GM18520 (cell line): ENCODE results near the gene IL17REL.

Experiments used
- ATAC-seq: cut with Tn5 transposase; IDR thresholded peaks from one replicate; pipeline ENCODE4 v1.9.1; 2021; ENCODE audit not compliant: unreplicated experiment

The IL17REL gene

DNA sequence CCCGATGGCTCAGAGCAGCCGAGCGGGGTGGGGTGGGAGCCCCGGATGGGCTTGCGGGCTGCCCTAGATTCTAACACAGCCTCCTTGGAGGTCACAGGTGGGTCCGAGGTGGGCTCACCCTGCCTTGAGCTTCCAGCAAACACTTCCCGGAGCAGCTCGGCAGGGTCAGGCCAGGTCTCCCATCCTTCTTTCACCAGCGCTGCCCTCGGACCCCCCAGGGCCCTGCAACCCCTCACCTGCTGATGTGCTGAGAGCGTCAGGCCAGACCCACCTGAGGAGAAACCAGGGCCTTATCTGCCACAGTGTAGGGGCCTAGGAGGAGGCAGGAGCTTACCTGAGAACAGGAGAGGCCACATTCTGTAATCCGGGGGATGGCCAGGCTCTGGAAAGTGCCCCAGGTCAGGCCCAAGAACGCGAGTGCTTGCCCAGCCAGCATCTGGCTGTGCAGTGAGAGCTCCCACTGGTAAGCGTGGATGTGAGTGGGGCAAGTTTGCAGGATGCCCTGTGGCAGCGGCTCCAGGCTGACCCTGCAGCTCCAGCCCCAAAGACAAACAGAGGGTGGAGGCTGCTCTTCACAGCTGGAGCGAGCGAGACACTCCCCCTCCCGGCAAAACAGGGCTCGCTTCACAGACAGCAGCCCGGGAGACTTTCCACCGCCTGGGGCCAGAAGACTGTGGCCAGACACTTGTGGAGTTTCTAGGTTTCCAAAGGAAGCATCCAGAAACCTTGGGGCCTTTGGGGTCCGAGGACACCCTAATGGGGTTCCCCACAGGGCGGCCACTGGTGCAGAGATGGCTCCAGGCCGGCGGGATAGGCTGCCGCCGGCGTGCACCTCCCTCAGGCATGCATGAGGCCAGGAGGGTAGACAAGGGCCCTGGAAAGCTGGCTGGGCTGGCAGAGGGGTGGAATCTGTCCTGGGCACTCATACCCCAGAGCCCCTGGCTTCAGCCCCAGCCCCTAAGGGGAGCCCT lies at the start of gene IL17REL:
Gene IL17REL (minus strand): TSS at position 555 of the 971 bp plus-strand sequence. CDS start 119 bp downstream, at position 436.
- no peak for ATAC-seq

GRCh38 chr22:50061824-50062355 lies 49.3 kb upstream of the IL17REL start:
- no peak for ATAC-seq

DNA sequence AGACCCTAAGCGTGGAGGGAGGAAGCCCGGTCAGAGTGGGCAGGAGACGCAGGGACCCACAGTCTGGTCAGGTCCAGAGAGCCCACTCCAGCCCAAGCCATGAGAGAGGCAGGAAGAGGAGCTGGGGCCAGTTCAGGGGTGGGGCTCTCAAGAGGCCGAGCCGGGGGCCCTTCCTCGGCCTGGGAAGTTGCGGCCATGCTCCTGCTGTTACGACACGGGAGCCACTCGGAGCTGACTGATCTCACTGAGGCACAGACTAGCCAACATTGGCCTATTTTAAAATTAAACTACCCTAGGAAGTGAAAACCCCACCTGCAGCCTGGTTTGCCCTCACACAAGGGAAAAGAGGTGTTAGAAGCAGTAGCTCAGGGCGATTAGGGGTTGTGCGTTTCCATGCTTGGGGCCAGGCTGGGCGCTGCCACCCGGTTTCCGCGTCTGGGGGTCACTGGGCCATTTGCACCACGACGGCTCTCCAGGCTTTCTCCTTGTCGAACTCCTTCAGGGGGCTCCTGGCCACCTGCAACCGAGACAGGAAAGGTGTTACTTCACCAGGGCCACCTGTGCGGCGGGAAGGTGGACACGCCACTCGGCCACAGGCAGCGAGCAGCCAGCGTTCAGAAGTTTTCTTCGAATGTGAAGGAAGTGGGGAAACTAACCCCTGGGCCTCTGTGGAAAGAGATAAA lies 48.7 kb upstream of the IL17REL start:
- ATAC-seq = no peak

GRCh38 chr22:50060441-50061140 lies 48.0 kb upstream of the IL17REL start:
- ATAC-seq = no peak

DNA sequence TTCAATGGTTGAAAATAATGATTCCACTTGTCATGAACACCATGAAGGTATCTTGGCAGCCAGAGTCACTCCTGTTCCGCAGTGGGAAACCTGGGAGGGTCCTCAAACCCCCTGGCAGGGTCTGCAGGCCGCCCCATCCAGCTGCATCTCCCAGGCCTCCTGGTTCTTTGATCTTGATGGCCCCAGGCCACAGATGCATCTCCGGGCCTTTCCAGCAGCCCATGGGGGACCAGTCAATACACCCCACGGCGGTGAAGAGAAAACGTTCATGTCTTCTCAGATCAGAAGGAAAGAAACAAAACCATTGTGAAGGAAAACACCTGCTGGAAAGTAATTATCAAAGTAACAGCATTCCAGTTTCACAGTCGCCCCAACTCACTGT lies 47.3 kb upstream of the IL17REL start:
- ATAC-seq = no peak

GRCh38 chr22:50058906-50059880 lies 46.6 kb upstream of the IL17REL start:
- ATAC-seq = no peak

DNA sequence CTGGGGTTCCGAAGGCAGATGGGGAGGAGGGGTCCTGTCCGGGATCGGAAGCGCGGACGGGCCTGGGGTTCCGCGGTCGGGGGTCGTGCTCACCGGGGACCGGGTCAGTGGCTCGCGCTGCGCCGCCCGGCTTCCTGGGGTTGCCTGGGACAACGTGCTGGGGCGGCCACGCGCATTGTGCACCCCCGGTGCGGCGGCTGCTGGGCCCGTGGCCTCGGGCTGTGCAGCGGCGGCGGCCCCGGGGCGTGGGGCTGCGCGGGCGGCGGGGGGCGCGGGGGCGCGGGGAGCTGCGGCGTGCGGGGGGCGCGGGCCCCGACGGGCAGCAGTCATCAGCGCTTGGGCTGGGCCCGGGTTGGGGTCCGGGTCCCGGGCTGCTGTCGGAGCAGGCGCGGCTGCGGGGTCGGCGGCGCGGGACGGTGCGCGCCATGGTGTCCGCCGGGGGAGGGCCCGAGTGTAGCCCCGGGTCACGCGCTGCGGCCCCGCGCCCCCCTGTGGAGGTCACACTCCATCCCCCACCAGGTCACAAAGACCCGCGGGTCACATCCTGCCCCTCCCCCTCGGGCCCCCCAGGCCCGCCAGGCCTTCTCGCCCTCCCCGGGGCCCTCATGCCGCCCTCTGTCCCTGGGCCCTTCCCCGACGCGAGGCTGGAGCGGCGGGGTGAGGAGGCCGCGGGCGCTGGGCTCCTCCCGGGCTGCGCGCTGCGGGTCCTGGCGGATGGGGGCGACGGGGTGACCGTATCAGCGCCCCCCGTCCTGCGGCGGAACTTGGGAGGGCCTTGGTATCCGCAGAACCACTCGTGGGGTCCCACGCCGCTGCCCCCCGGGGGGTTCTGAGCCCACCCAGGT lies 45.7 kb upstream of the IL17REL start, which contains the start of gene TTLL8:
Gene TTLL8 (minus strand): TSS at position 238 of the 845 bp plus-strand sequence.
- ATAC-seq = no peak

DNA sequence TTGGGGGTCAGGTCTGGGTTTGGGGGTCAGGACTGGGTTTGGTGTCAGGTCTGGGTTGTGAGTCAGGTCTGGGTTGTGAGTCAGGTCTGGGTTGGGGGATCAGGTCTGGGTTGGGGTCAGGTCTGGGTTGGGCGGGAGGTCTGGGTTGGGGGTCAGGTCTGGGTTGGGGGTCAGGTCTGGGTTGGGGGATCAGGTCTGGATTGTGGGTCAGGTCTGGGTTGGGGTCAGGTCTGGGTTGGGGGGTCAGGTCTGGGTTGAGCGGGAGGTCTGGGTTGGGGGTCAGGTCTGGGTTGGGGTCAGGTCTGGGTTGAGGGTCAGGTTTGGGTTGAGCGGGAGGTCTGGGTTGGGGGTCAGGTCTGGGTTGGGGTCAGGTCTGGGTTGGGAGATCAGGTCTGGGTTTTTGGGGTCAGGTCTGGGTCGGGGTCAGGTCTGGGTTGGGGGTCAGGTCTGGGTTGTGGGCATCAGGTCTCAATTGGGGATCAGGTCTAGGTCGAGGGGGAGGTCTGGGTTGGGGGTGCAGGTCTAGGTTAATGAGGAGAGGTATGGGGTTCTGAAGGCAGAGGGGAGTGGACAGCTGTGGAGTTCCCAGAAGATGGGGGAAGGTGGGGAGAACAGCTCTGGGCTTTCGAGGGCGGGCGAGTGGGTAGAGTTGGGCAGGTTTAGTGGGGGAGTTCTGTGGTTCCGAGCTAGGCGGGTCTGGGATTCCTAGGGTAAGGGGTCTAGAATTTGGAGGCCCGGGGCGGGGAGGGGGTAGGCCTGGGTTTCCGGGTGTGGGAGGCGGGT lies 44.9 kb upstream of the IL17REL start:
- no peak for ATAC-seq

DNA sequence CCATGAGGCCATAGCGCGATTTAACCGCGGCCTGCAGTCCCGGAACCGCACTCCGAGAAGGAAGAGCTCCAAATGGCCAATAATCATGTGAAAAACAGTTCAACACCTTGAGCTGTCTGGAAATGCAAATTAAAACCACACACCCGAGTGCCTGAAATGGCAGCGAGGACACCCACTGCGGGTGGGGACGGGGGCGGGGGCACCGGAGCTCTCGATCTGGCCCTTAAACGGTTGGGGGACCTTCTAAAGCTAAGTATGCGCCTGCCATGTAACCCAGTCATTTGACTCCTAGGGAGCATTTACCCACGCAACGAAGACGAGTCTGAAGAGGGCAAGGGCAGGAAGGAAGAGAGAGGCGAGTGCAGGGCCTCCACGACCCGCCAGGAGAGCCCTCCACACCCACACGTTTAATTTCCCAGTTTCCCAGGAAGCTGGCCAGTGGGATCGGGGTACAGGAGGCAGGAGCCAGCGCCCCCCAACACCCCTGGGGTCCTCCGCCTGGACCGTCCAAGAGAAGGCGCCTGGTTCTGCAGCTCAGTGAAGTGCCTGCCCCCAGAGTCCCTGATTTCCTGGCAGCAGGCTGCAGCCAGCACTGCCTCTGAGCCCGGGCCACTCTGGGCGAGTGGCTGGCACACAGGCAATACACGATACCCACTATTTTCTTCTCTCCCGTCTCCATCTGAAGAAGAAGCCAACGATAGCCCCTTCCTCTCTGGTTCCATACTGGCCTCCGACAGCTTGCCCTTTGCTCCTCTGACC lies 43.8 kb upstream of the IL17REL start:
- ATAC-seq = no peak

- no peak for ATAC-seq
These were observed 41.3 kb upstream of the IL17REL start for GRCh38 chr22:50053861-50054260.

DNA sequence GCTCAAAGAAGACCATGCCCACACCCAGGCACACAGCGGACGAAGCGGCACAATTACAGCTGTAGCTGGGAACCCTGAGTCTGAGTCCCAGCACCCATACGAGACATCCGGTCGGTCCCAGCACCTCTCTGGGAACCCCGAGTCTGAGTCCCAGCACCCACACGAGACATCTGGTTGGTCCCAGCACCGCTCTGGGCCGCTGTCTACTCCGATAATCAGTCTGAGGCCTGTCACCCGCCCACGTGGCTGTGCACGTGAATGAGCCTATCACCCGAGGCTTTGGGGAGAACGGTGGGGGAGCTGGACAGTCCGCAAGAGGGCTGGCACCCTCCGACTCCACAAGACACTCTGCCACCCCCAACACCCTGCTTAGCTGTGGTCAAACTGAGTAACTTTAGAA lies 39.4 kb upstream of the IL17REL start:
- no peak for ATAC-seq

DNA sequence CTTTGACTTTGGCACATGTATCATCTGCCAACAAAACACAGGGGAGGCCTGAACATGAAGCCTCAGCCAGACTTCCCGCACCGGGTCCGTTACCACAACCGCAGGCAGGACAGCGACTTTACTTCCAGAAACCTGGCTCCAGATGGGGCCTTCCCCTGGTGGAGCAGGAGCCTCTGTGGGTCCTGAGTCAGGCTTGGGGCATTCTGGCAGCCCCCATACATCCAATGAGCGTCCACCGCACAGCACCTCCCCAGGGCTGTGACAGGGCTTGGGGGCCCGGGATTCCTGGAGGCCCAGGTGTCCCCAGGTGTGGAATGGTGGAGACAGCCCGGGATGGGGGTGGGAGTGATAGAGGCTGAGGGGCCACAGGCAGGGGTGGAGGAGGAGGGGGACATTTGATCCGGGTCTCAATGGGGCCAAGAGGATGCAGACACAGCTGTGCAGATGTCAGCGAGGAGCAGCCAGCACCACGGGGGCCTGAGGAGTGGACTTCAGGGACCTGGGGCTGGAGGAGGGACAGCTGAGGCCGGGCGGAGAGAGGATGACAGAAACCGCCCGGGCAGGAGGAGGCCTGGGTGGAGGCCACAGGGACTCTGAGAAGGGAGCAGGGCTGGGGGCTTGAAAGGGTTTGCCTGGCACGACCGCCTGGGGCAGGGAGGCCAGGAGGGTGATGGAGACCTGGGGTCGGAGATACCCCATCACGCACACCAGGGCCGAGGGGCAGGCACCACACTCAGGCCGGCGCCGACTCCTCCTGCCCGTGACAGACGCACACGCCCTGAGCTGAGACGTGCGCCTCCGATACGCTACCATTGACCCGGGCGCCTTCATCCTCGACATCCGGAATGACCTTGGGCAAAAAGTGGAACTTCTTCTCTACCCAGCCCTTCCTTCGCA lies 37.0 kb upstream of the IL17REL start:
- ATAC-seq = no peak

GRCh38 chr22:50048836-50049235 lies 36.3 kb upstream of the IL17REL start:
- ATAC-seq = no peak

DNA sequence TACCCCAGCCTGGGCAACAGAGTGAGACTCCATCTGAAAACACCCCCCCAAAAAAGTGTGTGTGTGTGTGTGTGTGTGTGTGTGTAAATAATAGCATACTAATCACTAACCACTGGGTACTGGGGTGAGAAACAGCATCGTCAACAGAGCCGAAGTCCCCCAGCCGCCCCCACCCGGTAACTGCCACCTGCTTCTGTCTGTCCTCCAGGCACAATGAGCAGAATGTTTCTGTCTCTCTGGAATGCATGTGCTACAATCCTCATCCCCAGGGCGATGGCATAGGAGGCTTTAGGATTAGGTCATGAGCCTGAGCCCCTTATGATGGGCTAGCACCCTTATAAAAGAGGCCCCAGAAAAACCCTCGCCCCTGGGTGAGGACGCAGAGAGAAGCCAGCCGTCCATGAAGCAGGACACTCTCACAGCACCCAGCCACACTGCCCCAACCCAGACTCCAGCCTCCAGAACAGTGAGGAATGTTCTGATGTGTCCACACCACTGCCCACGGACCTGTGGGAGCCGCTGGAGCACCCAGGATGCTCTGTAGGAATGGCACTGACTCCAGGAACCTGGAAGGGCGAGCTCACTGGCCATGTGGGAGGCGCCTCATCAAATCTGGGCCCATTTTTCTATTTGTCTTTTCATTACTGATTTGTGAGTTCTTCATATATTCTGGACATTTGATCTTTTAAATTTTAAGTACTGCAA lies 35.6 kb upstream of the IL17REL start:
- no peak for ATAC-seq

DNA sequence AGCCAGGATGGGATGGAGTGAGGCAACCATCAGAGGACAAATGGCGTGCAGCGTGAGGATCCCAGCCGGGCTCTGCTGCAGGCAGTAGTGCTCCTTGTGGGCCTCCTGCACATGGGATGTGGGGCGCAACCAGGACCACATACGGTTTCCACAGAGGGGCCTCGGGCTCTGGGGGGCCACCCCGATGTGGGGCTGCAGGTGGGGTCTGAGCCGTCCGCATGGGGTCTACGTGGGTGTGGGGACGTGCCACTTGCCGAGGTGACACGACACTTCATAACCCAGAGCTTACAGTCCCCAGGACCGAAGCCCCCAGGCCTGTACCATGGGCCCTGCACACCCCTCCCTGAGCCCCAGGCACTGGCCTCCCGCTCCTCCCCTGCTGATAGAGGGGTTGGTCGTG lies 34.8 kb upstream of the IL17REL start:
- ATAC-seq = no peak
